Hepatocyte (in vitro differentiated cells): Measurements from ENCODE around the gene CCNC. TPM values are rescaled to one million over a fixed set of nuclear protein-coding genes. Genes with fewer than 3 reads are reported as not detected.

Source experiments
- DNase-seq: peaks from one replicate; pipeline ENCODE4 v3.0.0-alpha.2; 2016; ENCODE audit warnings: low spot score
- H2AFZ ChIP-seq: fragments of 200-600 bp; sonication (generic); 2 replicates; pipeline ENCODE4 v1.6.0; 2016; ENCODE audit warnings: antibody characterized with exemption, mild to moderate bottlenecking
- H3K27ac ChIP-seq: fragments of 200-600 bp; sonication (generic); 2 replicates; pipeline ENCODE4 v1.5.1; 2016; ENCODE audit warnings: mild to moderate bottlenecking
- H3K27me3 ChIP-seq: fragments of 200-600 bp; sonication (generic); 2 replicates; pipeline ENCODE4 v1.6.1; 2016
- H3K36me3 ChIP-seq: fragments of 200-600 bp; sonication (generic); replicated peaks from 2 replicates; pipeline ENCODE4 v1.5.1; 2016; ENCODE audit warnings: low read depth; ENCODE audit not compliant: insufficient read depth
- H3K4me1 ChIP-seq: fragments of 200-600 bp; sonication (generic); 2 replicates; pipeline ENCODE4 v1.5.1; 2016; ENCODE audit warnings: mild to moderate bottlenecking, moderate library complexity; ENCODE audit not compliant: insufficient read depth
- H3K4me2 ChIP-seq: fragments of 200-600 bp; sonication (generic); 2 replicates; pipeline ENCODE4 v1.6.0; 2016
- H3K4me3 ChIP-seq: fragments of 200-600 bp; sonication (generic); 2 replicates; pipeline ENCODE4 v1.5.1; 2016; ENCODE audit warnings: mild to moderate bottlenecking
- H3K79me2 ChIP-seq: fragments of 200-600 bp; sonication (generic); 2 replicates; pipeline ENCODE4 v1.6.0; 2017; ENCODE audit warnings: mild to moderate bottlenecking
- H3K9me2 ChIP-seq: fragments of 200-600 bp; sonication (generic); replicated peaks from 2 replicates; pipeline ENCODE4 v1.6.0; 2017; ENCODE audit warnings: mild to moderate bottlenecking; ENCODE audit not compliant: insufficient read depth
- H3K9me3 ChIP-seq: fragments of 200-600 bp; sonication (generic); 2 replicates; pipeline ENCODE4 v1.5.1; 2016; ENCODE audit warnings: low read depth, mild to moderate bottlenecking
- H4K20me1 ChIP-seq: fragments of 200-600 bp; sonication (generic); 2 replicates; pipeline ENCODE4 v1.6.0; 2016; ENCODE audit warnings: mild to moderate bottlenecking; ENCODE audit not compliant: insufficient read depth, poor library complexity, severe bottlenecking
- CTCF ChIP-seq: fragments of 200-600 bp; sonication (generic); IDR thresholded peaks from 2 replicates; pipeline ENCODE4 v1.5.1; 2016; ENCODE audit warnings: antibody characterized with exemption, mild to moderate bottlenecking; ENCODE audit not compliant: poor library complexity
- EZH2 ChIP-seq: fragments of 200-600 bp; sonication (generic); IDR thresholded peaks from 2 replicates; pipeline ENCODE4 v1.6.1; 2016; ENCODE audit warnings: antibody characterized with exemption, mild to moderate bottlenecking, borderline replicate concordance
- EZH2phosphoT487 ChIP-seq: fragments of 200-600 bp; sonication (generic); IDR thresholded peaks from one replicate; pipeline ENCODE4 v1.6.1; 2018; ENCODE audit warnings: antibody characterized with exemption, mild to moderate bottlenecking, low read depth, moderate library complexity; ENCODE audit not compliant: unreplicated experiment, severe bottlenecking
- WGBS: methylation state at CpG from one replicate; pipeline ENCODE4 v1.1.6; 2016; ENCODE audit warnings: low lambda C conversion rate; ENCODE audit errors: missing lambda C conversion rate; 5-methylcytosine and 5-hydroxymethylcytosine counted together
- polyA plus RNA-seq: library from polyadenylated mRNA; unstranded; fragments of >200 nt; fragmentation: Nextera tagmentation; extraction: Ambion mirVana; gene quantifications from 2 replicates; pipeline ENCODE4 v1.2.1, GENCODE V29; 2016
- total RNA-seq: library from RNA; depleted of rRNA; stranded (reverse); fragments of >200 nt; gene quantifications from 2 replicates; pipeline ENCODE4 v1.2.3, GENCODE V29; 2014

Gene CCNC
- total and polyA plus RNA-seq, 2 experiments from 2014 or later: 59.5 to 102 TPM

GRCh38 chr6:99553888-99554287 lies 14.6 kb downstream of the CCNC start:
- Histone ChIP-seq H3K9me2 (no peaks in the 10 kb centered on the region), H3K4me1 (no peaks in the 10 kb centered on the region), H3K9me3 (no peaks in the 10 kb centered on the region), H3K4me3 (no peak overlapping the region), H3K79me2 (peaks cover 9% of the 10 kb centered on the region), H3K27ac (no peak overlapping the region), H3K4me2 (no peak overlapping the region), H3K27me3 (no peaks in the 10 kb centered on the region), H4K20me1 (peaks cover 6% of the 10 kb centered on the region), H2AFZ (no peak overlapping the region), H3K36me3 (peaks cover 3% of the 10 kb centered on the region)
- DNase-seq: no peak
- TF ChIP-seq EZH2 (no peak), CTCF (no peak), EZH2phosphoT487 (no peak)
- 100% methylated on average over 2 of the region's 2 CpGs for WGBS

- no peaks in the 10 kb centered on the region for H3K9me3 ChIP-seq
- WGBS: 94% methylated on average over 3 of the region's 3 CpGs
- no peak for DNase-seq
- no peak overlapping the region for H2AFZ ChIP-seq
- H3K79me2 ChIP-seq: peaks cover 4% of the 10 kb centered on the region
- no peak for TF ChIP-seq CTCF
- TF ChIP-seq EZH2phosphoT487: no peak
- no peak for TF ChIP-seq EZH2
- peaks cover 6% of the 10 kb centered on the region for H4K20me1 ChIP-seq
- H3K4me1 ChIP-seq: no peaks in the 10 kb centered on the region
- H3K4me3 ChIP-seq: no peak overlapping the region
- H3K4me2 ChIP-seq: no peak overlapping the region
- H3K27ac ChIP-seq: no peak overlapping the region
- peaks cover 3% of the 10 kb centered on the region for H3K36me3 ChIP-seq
- H3K27me3 ChIP-seq: no peaks in the 10 kb centered on the region
- no peaks in the 10 kb centered on the region for H3K9me2 ChIP-seq
Measured at GRCh38 chr6:99550046-99550748, 18.3 kb downstream of the CCNC start.

- Histone ChIP-seq H2AFZ (no peak overlapping the region), H3K9me3 (no peaks in the 10 kb centered on the region), H3K4me1 (no peaks in the 10 kb centered on the region), H3K4me2 (no peak overlapping the region), H3K27me3 (no peaks in the 10 kb centered on the region), H3K36me3 (peaks cover 3% of the 10 kb centered on the region), H3K79me2 (peaks cover 4% of the 10 kb centered on the region), H4K20me1 (peaks cover 6% of the 10 kb centered on the region), H3K27ac (no peak overlapping the region), H3K9me2 (no peaks in the 10 kb centered on the region), H3K4me3 (no peak overlapping the region)
- 96% methylated on average over 4 of the region's 4 CpGs for WGBS
- DNase-seq: no peak
- TF ChIP-seq CTCF (no peak), EZH2 (no peak), EZH2phosphoT487 (no peak)
Measured at GRCh38 chr6:99548706-99549105, 19.8 kb downstream of the CCNC start.
